ENCODE results near the gene IL25.
"Not testable (repeated sequence)": the region's sequence is repeated elsewhere in the genome, so short reads cannot be mapped to it uniquely, and the experiment has no call there.

The IL25 gene

GRCh38 chr14:23324993-23325392 is 47.6 kb upstream of the IL25 start:
- H3K79me2 ChIP-seq (ENCODE audit: insufficient read depth, low read length), result peaks cover 19% of the 10 kb centered on the region
- H3K9me2 ChIP-seq (replicated peaks; ENCODE audit: insufficient read depth, low read length), result no peaks in the 10 kb centered on the region
- H2AFZ ChIP-seq (ENCODE audit: low read depth, low read length, severe bottlenecking), result no peak overlapping the region
- no peak for TF ChIP-seq CTCF (IDR thresholded peaks at IDR 0.05; ENCODE audit: insufficient read depth, low read length, poor library complexity, severe bottlenecking)
- TF ChIP-seq EZH2phosphoT487 (conservative IDR thresholded peaks at IDR 0.05; ENCODE audit: low read length), result no peak
- no peak overlapping the region for H3K4me3 ChIP-seq (ENCODE audit: insufficient read depth, low read length, poor library complexity, severe bottlenecking)
- H4K20me1 ChIP-seq (ENCODE audit: low read depth, low read length), result 0 out of 2 replicates have a peak, but pooled peaks cover 4% of the 10 kb centered on the region
- H3K36me3 ChIP-seq (ENCODE audit: low read length), result peaks cover 13% of the 10 kb centered on the region
- H3F3A ChIP-seq (ENCODE audit: insufficient read depth), result peaks cover 29% of the 10 kb centered on the region
- no peak overlapping the region for H3K4me2 ChIP-seq (ENCODE audit: low read depth, low read length, poor library complexity, severe bottlenecking)
- no peak overlapping the region for H3K27ac ChIP-seq (ENCODE audit: low read depth, low read length)
- no peaks in the 10 kb centered on the region for H3K9me3 ChIP-seq (ENCODE audit: insufficient read depth, low read length)
- no peak overlapping the region for H3K9ac ChIP-seq (ENCODE audit: low read length)
- H3K27me3 ChIP-seq (ENCODE audit: low read length), result no peaks in the 10 kb centered on the region

DNA sequence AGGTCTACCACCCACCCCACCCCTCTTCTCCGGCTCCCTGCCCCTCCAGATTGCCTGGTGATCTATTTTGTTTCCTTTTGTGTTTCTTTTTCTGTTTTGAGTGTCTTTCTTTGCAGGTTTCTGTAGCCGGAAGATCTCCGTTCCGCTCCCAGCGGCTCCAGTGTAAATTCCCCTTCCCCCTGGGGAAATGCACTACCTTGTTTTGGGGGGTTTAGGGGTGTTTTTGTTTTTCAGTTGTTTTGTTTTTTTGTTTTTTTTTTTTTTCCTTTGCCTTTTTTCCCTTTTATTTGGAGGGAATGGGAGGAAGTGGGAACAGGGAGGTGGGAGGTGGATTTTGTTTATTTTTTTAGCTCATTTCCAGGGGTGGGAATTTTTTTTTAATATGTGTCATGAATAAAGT is 46.9 kb upstream of the IL25 start:
- Histone ChIP-seq H3F3A (ENCODE audit: insufficient read depth) (peaks cover 29% of the 10 kb centered on the region), H3K36me3 (ENCODE audit: low read length) (peaks cover 13% of the 10 kb centered on the region), H3K79me2 (ENCODE audit: insufficient read depth, low read length) (peaks cover 19% of the 10 kb centered on the region)
- H3K9ac ChIP-seq (ENCODE audit: low read length); H3K4me3 ChIP-seq (ENCODE audit: insufficient read depth, low read length, poor library complexity, severe bottlenecking); H3K4me2 ChIP-seq (ENCODE audit: low read depth, low read length, poor library complexity, severe bottlenecking); H3K9me2 ChIP-seq (replicated peaks; ENCODE audit: insufficient read depth, low read length); H4K20me1 ChIP-seq (ENCODE audit: low read depth, low read length); H3K27ac ChIP-seq (ENCODE audit: low read depth, low read length); H3K27me3 ChIP-seq (ENCODE audit: low read length); H2AFZ ChIP-seq (ENCODE audit: low read depth, low read length, severe bottlenecking); H3K9me3 ChIP-seq (ENCODE audit: insufficient read depth, low read length): not testable (repeated sequence)

DNA sequence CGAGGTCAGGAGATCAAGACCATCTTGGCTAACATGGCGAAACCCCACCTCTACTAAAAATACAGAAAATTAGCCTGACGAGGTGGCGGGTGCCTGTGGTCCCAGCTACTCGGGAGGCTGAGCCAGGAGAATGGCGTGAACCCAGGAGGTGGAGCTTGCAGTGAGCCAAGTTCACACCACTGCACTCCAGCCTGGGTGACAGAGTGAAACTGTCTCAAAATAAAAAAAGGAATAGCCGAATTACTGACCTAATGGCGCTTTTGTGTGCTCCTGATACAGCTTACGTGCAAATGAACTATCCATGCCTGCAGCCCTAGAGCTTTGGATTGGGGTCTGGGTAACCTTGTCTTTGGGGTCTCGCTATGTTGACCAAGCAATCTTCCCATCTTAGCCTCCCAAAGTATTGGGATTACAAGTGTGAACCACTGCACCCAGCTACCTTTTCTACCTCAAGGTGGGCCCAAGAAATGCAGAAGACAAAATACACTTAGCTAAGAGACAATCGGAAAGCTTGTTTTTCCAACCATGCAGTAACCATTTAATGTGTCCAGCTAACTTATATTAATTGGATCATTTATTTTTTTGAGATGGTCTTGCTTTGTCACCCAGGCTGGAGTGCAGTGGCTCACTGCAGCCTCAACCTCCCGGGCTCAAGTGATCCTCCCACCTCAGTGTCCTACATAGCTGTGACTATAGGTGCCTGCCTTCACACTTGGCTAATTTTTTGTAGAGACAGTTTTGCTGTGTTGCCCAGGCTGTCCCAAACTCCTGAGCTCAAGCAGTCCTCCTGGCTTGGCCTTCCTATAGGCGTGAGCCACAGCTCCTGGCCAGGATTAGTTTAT is 45.9 kb upstream of the IL25 start:
- no peaks in the 10 kb centered on the region for H3K9me3 ChIP-seq (ENCODE audit: insufficient read depth, low read length)
- peaks cover 19% of the 10 kb centered on the region for H3K79me2 ChIP-seq (ENCODE audit: insufficient read depth, low read length)
- H2AFZ ChIP-seq (ENCODE audit: low read depth, low read length, severe bottlenecking), result no peak overlapping the region
- H3K9ac ChIP-seq (ENCODE audit: low read length), result no peak overlapping the region
- no peak overlapping the region for H3K27ac ChIP-seq (ENCODE audit: low read depth, low read length)
- 0 out of 2 replicates have a peak, but pooled peaks cover 4% of the 10 kb centered on the region for H4K20me1 ChIP-seq (ENCODE audit: low read depth, low read length)
- H3K4me3 ChIP-seq (ENCODE audit: insufficient read depth, low read length, poor library complexity, severe bottlenecking), result no peak overlapping the region
- no peak for TF ChIP-seq EZH2phosphoT487 (conservative IDR thresholded peaks at IDR 0.05; ENCODE audit: low read length)
- TF ChIP-seq CTCF (IDR thresholded peaks at IDR 0.05; ENCODE audit: insufficient read depth, low read length, poor library complexity, severe bottlenecking), result no peak
- H3K4me2 ChIP-seq (ENCODE audit: low read depth, low read length, poor library complexity, severe bottlenecking), result no peak overlapping the region
- no peaks in the 10 kb centered on the region for H3K9me2 ChIP-seq (replicated peaks; ENCODE audit: insufficient read depth, low read length)
- no peaks in the 10 kb centered on the region for H3K27me3 ChIP-seq (ENCODE audit: low read length)
- H3K36me3 ChIP-seq (ENCODE audit: low read length), result peaks cover 13% of the 10 kb centered on the region
- peaks cover 29% of the 10 kb centered on the region for H3F3A ChIP-seq (ENCODE audit: insufficient read depth)
